Measurements from ENCODE around the gene COL4A2.

DNA sequence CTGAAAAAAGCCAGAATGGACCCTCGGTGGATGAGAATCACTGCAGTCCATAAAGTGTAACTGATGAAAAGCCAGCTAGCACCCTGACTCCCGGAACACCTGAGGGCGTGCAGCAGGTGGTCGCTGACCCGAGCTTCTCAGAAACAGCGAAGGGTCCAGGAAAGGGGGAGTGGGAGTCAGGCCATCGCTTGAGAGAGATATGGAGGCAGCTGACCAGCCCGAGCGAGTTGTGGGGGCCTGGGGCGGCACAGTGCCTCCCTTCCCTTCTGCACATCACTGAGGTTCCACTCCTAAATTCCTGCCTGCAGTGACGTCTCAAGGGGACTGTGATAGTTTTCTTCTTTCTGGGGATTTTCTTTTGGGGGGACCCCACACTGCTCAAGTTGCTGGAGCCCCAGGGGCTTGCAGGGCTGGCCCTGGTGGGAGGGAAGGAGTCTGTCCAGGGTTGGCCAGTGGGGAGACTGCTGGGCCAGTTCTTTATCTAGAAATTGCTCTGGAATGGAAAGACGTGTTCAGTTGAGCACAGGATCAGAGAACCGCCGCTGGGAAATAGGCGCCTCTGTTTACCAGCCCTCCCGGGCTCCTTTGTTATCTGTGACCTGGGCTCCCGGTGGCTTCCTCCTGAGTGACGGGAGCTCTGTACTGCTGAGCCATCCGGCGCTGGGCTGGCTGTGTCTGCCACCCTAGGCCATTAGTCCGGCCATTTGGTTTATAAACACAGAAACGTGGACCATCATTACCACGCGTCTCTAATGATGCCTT is 183.1 kb downstream of the COL4A2 start:
- TF ChIP-seq, protein P1, sequence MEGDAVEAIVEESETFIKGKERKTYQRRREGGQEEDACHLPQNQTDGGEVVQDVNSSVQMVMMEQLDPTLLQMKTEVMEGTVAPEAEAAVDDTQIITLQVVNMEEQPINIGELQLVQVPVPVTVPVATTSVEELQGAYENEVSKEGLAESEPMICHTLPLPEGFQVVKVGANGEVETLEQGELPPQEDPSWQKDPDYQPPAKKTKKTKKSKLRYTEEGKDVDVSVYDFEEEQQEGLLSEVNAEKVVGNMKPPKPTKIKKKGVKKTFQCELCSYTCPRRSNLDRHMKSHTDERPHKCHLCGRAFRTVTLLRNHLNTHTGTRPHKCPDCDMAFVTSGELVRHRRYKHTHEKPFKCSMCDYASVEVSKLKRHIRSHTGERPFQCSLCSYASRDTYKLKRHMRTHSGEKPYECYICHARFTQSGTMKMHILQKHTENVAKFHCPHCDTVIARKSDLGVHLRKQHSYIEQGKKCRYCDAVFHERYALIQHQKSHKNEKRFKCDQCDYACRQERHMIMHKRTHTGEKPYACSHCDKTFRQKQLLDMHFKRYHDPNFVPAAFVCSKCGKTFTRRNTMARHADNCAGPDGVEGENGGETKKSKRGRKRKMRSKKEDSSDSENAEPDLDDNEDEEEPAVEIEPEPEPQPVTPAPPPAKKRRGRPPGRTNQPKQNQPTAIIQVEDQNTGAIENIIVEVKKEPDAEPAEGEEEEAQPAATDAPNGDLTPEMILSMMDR (IDR thresholded peaks at IDR 0.05; ENCODE audit: insufficient read depth, low read depth, low read length), result no peak
- TF ChIP-seq EZH2 (IDR thresholded peaks at IDR 0.05; ENCODE audit: insufficient read depth, low read length), result no peak

All from astrocyte (in vitro differentiated cells and primary cell).